Peyer's patch (tissue), 4 donors: Measurements from ENCODE around the gene MAOB. TPM values are rescaled to one million over a fixed set of nuclear protein-coding genes. Genes with fewer than 3 reads are reported as not detected.

ENCODE experiments used
- DNase-seq, 3 donors: peaks; one replicate each; pipeline ENCODE4 v3.0.0-alpha.2; 2017 to 2019
- H3K27ac ChIP-seq, 4 donors: fragments of 200-600 bp; sonication (generic); one replicate each; pipeline ENCODE4 v1.5.1; 2016 to 2019
- H3K27me3 ChIP-seq, 2 donors: fragments of 200-600 bp; sonication (generic); one replicate each; pipeline ENCODE4 v1.5.1; 2019
- H3K36me3 ChIP-seq, 3 donors: fragments of 200-600 bp; sonication (generic); one replicate each; pipeline ENCODE4 v1.5.1; 2016 to 2019
- H3K4me1 ChIP-seq, 4 donors: fragments of 200-600 bp; sonication (generic); one replicate each; pipeline ENCODE4 v1.5.1; 2016 to 2019
- H3K4me3 ChIP-seq, 4 donors: fragments of 200-600 bp; sonication (generic); 1 replicate in 3 of 4; 2 replicates in 1 of 4; pipeline ENCODE4 v1.5.1; 2016 to 2019; ENCODE audit warnings: mild to moderate bottlenecking in 1 of 4
- H3K9me3 ChIP-seq, 4 donors: fragments of 200-600 bp; sonication (generic); one replicate each; pipeline ENCODE4 v1.5.1; 2016 to 2019; ENCODE audit warnings: mild to moderate bottlenecking in 1 of 4
- CTCF ChIP-seq, 6 experiments: fragments of 450-650 bp in 4 of 6; fragments of 200-600 bp in 2 of 6; sonication (generic) in 1 of 6; IDR thresholded peaks; one replicate each; pipeline ENCODE4 v1.5.1; 2017 to 2019; ENCODE audit warnings: antibody characterized with exemption in 6 of 6, mild to moderate bottlenecking in 3 of 6, moderate library complexity in 1 of 6
- POLR2A ChIP-seq, 2 donors: fragments of 450-650 bp; IDR thresholded peaks; one replicate each; pipeline ENCODE4 v1.5.1; 2017; ENCODE audit warnings: antibody characterized with exemption in 2 of 2, mild to moderate bottlenecking in 2 of 2, moderate library complexity in 2 of 2
- total RNA-seq, 4 donors: library from RNA; depleted of rRNA; stranded (reverse); fragments of >200 nt; gene quantifications; one replicate each; pipeline ENCODE4 v1.1.0, GENCODE V29; 2016

MAOB gene
- total RNA-seq, 4 donors from 2014 or later = 13.2 to 81.8 (median 64.2) TPM

- Histone ChIP-seq H3K27me3 (no peaks in the 10 kb centered on the region), H3K4me1 (peaks cover 0 to 19% (median 0%) of the 10 kb centered on the region in 4 donors), H3K36me3 (peaks cover 0 to 13% (median 0%) of the 10 kb centered on the region in 3 donors), H3K4me3 (no peak overlapping the region), H3K9me3 (no peaks in the 10 kb centered on the region), H3K27ac (no peak overlapping the region)
- TF ChIP-seq POLR2A (IDR thresholded peaks at IDR 0.05) (no peak), CTCF (IDR thresholded peaks at IDR 0.05) (no peak)
- no peak for DNase-seq
Measured at GRCh38 chrX:43744284-43744683, 138.0 kb downstream of the MAOB start.

- peaks cover 0 to 13% (median 0%) of the 10 kb centered on the region in 3 donors for H3K36me3 ChIP-seq
- TF ChIP-seq POLR2A (IDR thresholded peaks at IDR 0.05) (no peak), CTCF (IDR thresholded peaks at IDR 0.05) (no peak)
- H3K9me3 ChIP-seq = no peaks in the 10 kb centered on the region
- H3K27me3 ChIP-seq = no peaks in the 10 kb centered on the region
- H3K4me3 ChIP-seq = no peak overlapping the region
- no peak for DNase-seq
- peak overlapping the region in 1 of 4 donors; percentile 30 for H3K27ac ChIP-seq
- peaks cover 0 to 19% (median 0%) of the 10 kb centered on the region in 4 donors for H3K4me1 ChIP-seq
Measured at GRCh38 chrX:43743100-43743822, 139.0 kb downstream of the MAOB start.

GRCh38 chrX:43741843-43742573 is 140.2 kb downstream of the MAOB start:
- no peak for DNase-seq
- Histone ChIP-seq H3K4me1 (peaks cover 0 to 19% (median 0%) of the 10 kb centered on the region in 4 donors), H3K27me3 (no peaks in the 10 kb centered on the region), H3K27ac (peak overlapping the region in 2 of 4 donors; percentile 18 to 26), H3K9me3 (no peaks in the 10 kb centered on the region), H3K36me3 (peaks cover 0 to 22% (median 0%) of the 10 kb centered on the region in 3 donors), H3K4me3 (no peak overlapping the region)
- TF ChIP-seq CTCF (IDR thresholded peaks at IDR 0.05) (no peak), POLR2A (IDR thresholded peaks at IDR 0.05) (no peak)

GRCh38 chrX:43735957-43736356 is 146.3 kb downstream of the MAOB start:
- no peak for DNase-seq
- Histone ChIP-seq H3K4me1 (no peaks in the 10 kb centered on the region), H3K27me3 (no peaks in the 10 kb centered on the region), H3K27ac (no peak overlapping the region), H3K4me3 (no peak overlapping the region), H3K9me3 (no peaks in the 10 kb centered on the region), H3K36me3 (peaks cover 0 to 28% (median 0%) of the 10 kb centered on the region in 3 donors)
- TF ChIP-seq CTCF (IDR thresholded peaks at IDR 0.05) = no peak

GRCh38 chrX:43735534-43735933 is 146.7 kb downstream of the MAOB start:
- no peaks in the 10 kb centered on the region for H3K9me3 ChIP-seq
- no peaks in the 10 kb centered on the region for H3K27me3 ChIP-seq
- TF ChIP-seq CTCF (IDR thresholded peaks at IDR 0.05) = no peak
- TF ChIP-seq POLR2A (IDR thresholded peaks at IDR 0.05) = no peak
- no peaks in the 10 kb centered on the region for H3K4me1 ChIP-seq
- DNase-seq = no peak
- no peak overlapping the region for H3K4me3 ChIP-seq
- H3K36me3 ChIP-seq = peaks cover 0 to 27% (median 0%) of the 10 kb centered on the region in 3 donors
- H3K27ac ChIP-seq = no peak overlapping the region
